ENCODE results near the gene PRSS12. TPM values are rescaled to one million over a fixed set of nuclear protein-coding genes. Genes with fewer than 3 reads are reported as not detected.

PRSS12 gene
- polyA plus RNA-seq, 1 of the 3 experiments (the other 2 are of a cell fraction): 137 TPM

DNA sequence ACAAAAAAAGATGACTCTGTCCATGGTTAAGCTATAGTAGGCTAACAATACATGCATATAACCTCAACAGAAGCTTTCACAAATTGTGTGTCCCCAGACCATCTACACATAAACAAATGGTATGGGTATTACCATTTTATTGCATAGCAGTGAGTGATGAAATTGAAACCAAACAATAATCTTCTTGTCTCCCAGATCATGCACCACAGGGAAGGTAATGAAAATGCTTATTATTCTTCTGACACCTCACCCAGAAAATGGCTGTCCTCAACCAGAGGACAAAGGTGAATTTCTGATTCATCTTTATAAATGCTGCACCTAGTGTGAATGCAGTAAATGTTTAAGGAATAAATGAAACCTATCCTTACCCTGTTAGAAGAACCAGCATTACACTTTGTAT is 8.0 kb downstream of the PRSS12 start:
- DNase-seq: no peak
- Histone ChIP-seq H2AFZ (ENCODE audit: low read depth) (no peak overlapping the region), H3K27me3 (ENCODE audit: insufficient read depth) (no peaks in the 10 kb centered on the region), H3K9me3 (no peaks in the 10 kb centered on the region), H3F3A (replicated peaks; ENCODE audit: insufficient read depth) (peaks cover 8% of the 10 kb centered on the region), H3K4me3 (ENCODE audit: low read depth in 2 of 2, low read length in 1 of 2) (no peak overlapping the region), H3K27ac (ENCODE audit: low read depth in 2 of 2, low read length in 1 of 2) (no peak overlapping the region), H3K36me3 (replicated peaks in 1 of 2; ENCODE audit: control insufficient read depth in 1 of 2, insufficient read depth in 2 of 2, low read length in 1 of 2) (no peaks in the 10 kb centered on the region), H4K20me1 (ENCODE audit: insufficient read depth) (no peaks in the 10 kb centered on the region), H3K9ac (no peak overlapping the region), H3K9me2 (no peaks in the 10 kb centered on the region), H3K79me2 (ENCODE audit: insufficient read depth) (peaks cover 95% of the 10 kb centered on the region), H3K4me1 (ENCODE audit: control insufficient read depth in 1 of 2, insufficient read depth in 2 of 2, low read depth in 1 of 2, low read length in 1 of 2) (peaks cover 2 to 17% of the 10 kb centered on the region in 2 experiments; a peak in 2 of 4 replicates), H3K4me2 (peak overlapping the region; percentile 34)
- ChIA-PET POLR2A (no interaction called here), CTCF (interaction anchor here (10.3 kb wide), 1 partner anchor 8 kb away, joined by 102 read pairs; the partner anchor contains the start of gene PRSS12)
- TF ChIP-seq JUND (IDR thresholded peaks at IDR 0.05) (no peak), MAX (IDR thresholded peaks at IDR 0.05; ENCODE audit: low read depth) (no peak), EP300 (IDR thresholded peaks at IDR 0.05; ENCODE audit: borderline replicate concordance in 1 of 2, low read depth in 1 of 2, low read length in 1 of 2) (no peak), SMC3 (IDR thresholded peaks at IDR 0.05; ENCODE audit: low read depth, low read length) (no peak), RFX5 (IDR thresholded peaks at IDR 0.05; ENCODE audit: low read length) (no peak), YY1 (IDR thresholded peaks at IDR 0.05; ENCODE audit: low read depth) (no peak), ZBTB33 (IDR thresholded peaks at IDR 0.05; ENCODE audit: borderline replicate concordance, low read depth) (no peak), EZH2phosphoT487 (IDR thresholded peaks at IDR 0.05; ENCODE audit: borderline replicate concordance, low read depth) (no peak), TAF1 (IDR thresholded peaks at IDR 0.05; ENCODE audit: borderline replicate concordance, low read depth, low read length) (no peak)
- TF ChIP-seq, protein P1, sequence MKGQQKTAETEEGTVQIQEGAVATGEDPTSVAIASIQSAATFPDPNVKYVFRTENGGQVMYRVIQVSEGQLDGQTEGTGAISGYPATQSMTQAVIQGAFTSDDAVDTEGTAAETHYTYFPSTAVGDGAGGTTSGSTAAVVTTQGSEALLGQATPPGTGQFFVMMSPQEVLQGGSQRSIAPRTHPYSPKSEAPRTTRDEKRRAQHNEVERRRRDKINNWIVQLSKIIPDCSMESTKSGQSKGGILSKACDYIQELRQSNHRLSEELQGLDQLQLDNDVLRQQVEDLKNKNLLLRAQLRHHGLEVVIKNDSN (IDR thresholded peaks at IDR 0.05; ENCODE audit: borderline replicate concordance, low read depth): no peak
- TF ChIP-seq, protein P2, sequence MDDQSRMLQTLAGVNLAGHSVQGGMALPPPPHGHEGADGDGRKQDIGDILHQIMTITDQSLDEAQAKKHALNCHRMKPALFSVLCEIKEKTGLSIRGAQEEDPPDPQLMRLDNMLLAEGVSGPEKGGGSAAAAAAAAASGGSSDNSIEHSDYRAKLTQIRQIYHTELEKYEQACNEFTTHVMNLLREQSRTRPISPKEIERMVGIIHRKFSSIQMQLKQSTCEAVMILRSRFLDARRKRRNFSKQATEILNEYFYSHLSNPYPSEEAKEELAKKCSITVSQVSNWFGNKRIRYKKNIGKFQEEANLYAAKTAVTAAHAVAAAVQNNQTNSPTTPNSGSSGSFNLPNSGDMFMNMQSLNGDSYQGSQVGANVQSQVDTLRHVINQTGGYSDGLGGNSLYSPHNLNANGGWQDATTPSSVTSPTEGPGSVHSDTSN (IDR thresholded peaks at IDR 0.05): no peak

GRCh38 chr4:118343501-118343900 is 9.3 kb downstream of the PRSS12 start:
- Histone ChIP-seq H3K4me2 (no peak overlapping the region), H4K20me1 (ENCODE audit: insufficient read depth) (no peaks in the 10 kb centered on the region), H3K9me2 (no peaks in the 10 kb centered on the region), H3K27ac (ENCODE audit: low read depth in 2 of 2, low read length in 1 of 2) (no peak overlapping the region), H2AFZ (ENCODE audit: low read depth) (no peak overlapping the region), H3F3A (replicated peaks; ENCODE audit: insufficient read depth) (peaks cover 16% of the 10 kb centered on the region), H3K79me2 (ENCODE audit: insufficient read depth) (peaks cover 82% of the 10 kb centered on the region), H3K9ac (no peak overlapping the region), H3K27me3 (ENCODE audit: insufficient read depth) (no peaks in the 10 kb centered on the region), H3K9me3 (no peaks in the 10 kb centered on the region), H3K36me3 (replicated peaks in 1 of 2; ENCODE audit: control insufficient read depth in 1 of 2, insufficient read depth in 2 of 2, low read length in 1 of 2) (no peaks in the 10 kb centered on the region), H3K4me1 (ENCODE audit: control insufficient read depth in 1 of 2, insufficient read depth in 2 of 2, low read depth in 1 of 2, low read length in 1 of 2) (peaks cover 10 to 26% of the 10 kb centered on the region in 2 experiments; a peak in 3 of 4 replicates), H3K4me3 (ENCODE audit: low read depth in 2 of 2, low read length in 1 of 2) (no peak overlapping the region)
- DNase-seq: no peak
- POLR2A ChIA-PET: no interaction called here
- TF ChIP-seq MAX (IDR thresholded peaks at IDR 0.05; ENCODE audit: low read depth) (no peak), USF2 (IDR thresholded peaks at IDR 0.05; ENCODE audit: borderline replicate concordance, low read depth, low read length) (no peak), NRF1 (IDR thresholded peaks at IDR 0.05; ENCODE audit: low read depth, low read length) (no peak), ZBTB33 (IDR thresholded peaks at IDR 0.05; ENCODE audit: borderline replicate concordance, low read depth) (no peak)
- TF ChIP-seq, protein P1 (IDR thresholded peaks at IDR 0.05; ENCODE audit: borderline replicate concordance, low read depth): no peak
- CTCF ChIA-PET: interaction anchor here (10.3 kb wide), 1 partner anchor 9 kb away, joined by 102 read pairs; the partner anchor contains the start of gene PRSS12
- 98% methylated on average over 3 of the region's 3 CpGs for WGBS (ENCODE audit: low lambda C conversion rate)
